A204.1 (cell line): ENCODE results near the gene APOL5.

Experiments
- FAIRE-seq: peaks from 2 replicates; lab custom pipeline; 2012; peaks lifted over from hg19 to GRCh38; lab: Jason Lieb, UNC

APOL5 gene

DNA sequence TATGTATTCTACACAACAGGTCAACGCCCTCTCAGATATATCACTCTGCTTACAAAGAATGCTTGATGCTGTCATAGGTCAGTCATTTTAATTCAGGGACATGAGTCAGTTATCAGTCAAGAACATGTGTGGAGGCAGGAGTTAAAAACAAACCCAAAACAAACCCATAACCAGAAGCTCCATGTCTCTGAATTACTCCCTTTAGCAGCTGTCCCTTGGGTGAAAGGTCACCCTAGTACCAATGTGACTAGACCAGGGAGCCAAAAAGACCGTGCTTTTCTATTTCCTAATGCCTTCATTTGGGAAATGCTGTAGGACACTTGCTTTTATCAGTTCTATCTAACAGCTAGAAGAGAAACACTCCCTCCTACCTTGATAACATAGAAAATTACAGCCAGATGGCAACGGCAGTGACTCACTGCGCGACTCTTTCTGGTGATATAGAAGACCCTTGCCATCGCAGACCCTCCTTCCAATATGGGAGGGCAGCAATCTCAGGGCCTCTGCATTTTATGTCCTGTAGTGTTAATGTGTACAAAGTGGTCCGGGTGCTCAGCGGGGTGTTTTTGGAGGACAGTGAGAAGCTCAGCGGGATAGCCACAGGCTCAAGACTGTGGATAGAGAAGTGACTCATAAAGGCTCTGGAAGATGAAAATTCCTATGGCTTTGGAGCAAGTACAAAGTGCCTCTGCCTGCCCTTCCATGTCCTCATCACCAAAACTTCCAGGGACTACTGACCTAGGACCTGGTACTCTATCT is 24.8 kb downstream of the APOL5 start:
- no peak for FAIRE-seq

GRCh38 chr22:35743326-35743860 is 25.7 kb downstream of the APOL5 start:
- no peak for FAIRE-seq

DNA sequence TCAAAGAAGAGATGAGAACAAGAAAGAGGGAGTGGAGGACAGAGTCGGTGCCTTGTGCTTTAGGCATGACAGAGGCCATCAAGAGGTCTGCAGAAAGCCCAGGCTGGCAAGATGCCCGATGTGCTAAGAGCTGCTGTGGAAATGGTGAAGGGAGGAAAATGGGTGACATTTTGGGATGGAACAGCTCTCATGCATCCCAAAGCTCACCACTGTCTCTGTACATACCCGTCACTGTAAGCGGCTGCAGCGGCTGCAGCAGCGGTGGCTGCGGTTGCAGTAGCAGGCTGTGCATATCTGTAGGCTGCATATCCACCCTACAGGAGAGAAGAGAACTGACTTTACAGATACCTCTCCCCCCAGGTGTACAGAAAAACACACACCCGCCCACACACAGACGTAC is 28.6 kb downstream of the APOL5 start:
- FAIRE-seq, result no peak

DNA sequence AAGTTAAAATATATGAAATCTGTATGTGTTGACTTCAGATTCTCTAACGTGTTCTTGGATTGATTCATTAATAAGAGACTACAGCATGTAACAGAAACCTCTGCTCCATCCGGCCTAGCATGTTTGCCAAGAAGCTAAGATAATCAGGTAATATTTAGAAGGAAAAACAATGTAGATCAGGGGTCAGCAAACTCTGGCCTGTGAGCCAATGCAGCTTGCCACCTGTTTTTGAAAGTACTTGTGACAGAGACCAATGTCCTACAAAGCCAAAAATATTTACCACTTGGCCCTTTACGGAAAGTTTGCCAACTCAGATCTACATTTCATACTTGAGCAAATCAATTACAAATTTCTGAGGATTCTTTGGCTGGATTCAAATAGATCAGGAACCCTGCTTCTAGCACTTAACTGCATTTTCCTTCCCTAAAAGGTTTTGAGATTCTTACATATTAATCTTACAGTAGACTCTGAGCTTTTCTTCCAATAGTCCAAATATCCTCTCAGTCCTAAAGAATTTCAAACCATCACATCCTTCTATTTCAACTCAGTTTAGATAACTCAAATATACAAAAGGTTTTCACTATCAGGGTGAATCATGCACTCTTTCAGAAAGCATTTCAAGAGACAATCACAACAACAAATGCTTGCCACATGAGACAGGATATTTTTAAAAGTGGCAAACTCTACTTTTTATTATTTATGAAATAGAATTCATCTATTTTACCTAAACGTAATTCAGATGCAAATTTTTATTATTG is 29.5 kb downstream of the APOL5 start:
- FAIRE-seq, result no peak

DNA sequence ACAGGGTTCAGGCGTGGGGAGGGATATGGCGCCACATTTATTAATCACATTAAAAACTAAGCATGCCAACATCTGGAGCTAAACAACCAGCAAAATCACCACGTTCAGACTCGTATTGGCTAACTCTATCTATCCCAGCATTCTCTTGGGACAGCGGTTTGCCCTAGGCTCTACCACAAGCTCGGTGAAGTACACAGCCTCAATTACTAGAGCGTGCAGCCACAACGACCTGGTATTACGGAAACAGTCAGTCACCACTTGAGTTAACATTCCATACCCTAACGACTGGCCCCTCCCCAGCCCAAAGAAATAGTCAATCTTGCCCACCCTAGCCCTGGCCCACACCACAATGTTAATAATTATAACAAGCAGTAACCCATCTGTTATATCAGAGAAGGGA is 32.1 kb downstream of the APOL5 start:
- no peak for FAIRE-seq

DNA sequence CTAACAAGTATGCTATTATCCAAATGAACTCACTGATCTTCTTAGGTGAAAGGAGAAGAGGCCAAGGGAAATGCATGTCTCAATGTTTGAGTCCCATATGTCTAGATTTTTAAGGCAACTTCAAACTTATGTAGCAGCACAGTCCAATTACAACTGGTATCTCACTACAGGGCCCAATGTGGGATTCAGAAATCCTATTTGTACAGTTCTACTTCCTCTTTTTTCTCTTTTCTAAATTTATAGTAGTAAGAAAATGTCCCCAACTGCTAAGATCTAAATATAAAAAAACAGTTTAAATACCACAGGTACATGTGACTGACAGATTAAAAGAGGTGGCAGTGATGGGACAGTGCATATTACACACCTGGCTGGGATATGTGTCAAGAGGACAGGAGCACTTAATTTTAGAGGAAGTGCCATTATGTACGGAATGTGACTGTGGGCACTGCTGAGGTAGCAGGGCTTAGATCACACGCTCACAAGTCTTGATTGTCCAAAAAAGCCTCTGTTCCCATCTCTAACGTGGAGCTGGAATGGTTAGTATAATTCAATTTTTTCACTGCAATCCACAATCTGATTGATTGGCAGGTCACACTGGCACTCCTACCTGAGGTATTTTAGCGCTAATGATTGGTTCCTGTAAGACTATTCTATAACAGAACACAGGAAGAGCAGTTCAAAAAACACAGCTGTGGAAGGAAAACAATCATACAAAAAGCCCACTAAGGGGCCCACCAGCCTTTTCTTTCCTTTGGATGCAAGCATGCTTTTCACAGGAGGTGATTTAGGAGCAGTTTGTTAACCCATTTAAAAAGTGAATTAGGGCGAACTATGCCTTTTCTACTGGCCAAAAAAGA is 34.6 kb downstream of the APOL5 start:
- no peak for FAIRE-seq

DNA sequence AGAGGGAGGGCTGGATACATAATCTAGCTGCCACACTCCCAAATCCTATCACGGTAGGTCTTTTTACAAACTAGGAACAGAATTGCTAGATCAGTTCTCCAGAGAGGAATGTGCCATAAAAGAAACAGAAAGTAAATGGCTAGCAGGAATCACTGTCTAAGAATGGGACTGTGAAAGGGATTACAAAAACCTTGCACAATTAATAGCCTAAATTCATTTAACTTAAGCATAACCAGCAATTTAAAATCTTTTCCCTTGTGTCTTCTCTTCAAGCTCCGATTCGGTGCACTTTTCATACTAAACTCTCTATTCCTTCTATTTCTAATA is 35.2 kb downstream of the APOL5 start:
- FAIRE-seq, result no peak

DNA sequence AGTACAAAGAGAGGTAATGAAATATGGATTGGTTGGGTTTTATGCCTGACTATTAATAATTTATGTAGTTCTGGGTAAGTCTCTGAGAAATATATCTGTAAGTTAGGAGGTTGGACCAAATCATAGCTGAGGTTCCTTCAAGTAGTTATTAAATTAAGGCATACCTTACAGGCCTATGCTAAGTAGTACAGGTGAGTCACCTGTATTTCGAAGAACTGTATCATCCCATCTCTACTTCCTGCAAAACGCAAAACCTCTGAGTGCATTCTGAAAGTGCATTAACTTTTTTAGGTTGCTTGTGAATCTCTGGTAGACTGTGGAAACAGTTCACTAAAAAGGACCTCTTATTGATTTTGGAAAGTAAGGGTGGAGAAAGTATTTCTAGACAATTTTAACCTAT is 37.1 kb downstream of the APOL5 start:
- FAIRE-seq, result no peak

- no peak for FAIRE-seq
These were observed 39.0 kb downstream of the APOL5 start for GRCh38 chr22:35756722-35757121.

GRCh38 chr22:35758394-35758793 is 40.7 kb downstream of the APOL5 start:
- no peak for FAIRE-seq

GRCh38 chr22:35761037-35761436 is 43.4 kb downstream of the APOL5 start:
- no peak for FAIRE-seq

GRCh38 chr22:35766654-35767580 is 49.2 kb downstream of the APOL5 start:
- FAIRE-seq, result no peak

GRCh38 chr22:35769974-35770373 is 52.3 kb downstream of the APOL5 start:
- FAIRE-seq, result no peak

DNA sequence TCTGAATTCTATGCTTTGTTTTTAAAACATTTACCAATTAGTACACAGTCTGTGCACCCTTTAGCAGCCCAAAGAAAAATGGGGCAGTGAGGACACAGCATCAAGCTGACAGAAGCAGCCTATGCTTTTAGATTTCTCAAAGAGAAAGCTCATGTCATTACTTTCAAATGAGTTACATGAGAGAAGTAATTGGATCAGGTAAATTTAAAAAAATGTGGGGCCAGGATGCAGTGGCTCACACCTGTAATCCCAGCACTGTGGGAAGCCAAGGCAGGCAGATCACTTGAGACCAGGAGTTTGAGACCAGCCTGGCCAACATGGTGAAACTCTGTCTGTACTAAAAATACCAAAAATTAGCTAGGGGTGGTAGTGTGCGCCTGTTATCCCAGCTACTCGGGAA is 57.7 kb downstream of the APOL5 start:
- FAIRE-seq, result no peak

GRCh38 chr22:35777335-35777975 is 59.8 kb downstream of the APOL5 start:
- no peak for FAIRE-seq
